ENCODE measurements around the gene PRR23A. TPM values are rescaled to one million over a fixed set of nuclear protein-coding genes. Genes with fewer than 3 reads are reported as not detected.

PRR23A gene
- total RNA-seq, 2 experiments from 2014 or later, result not detected

GRCh38 chr3:139016430-139017048 lies 10.5 kb upstream of the PRR23A start:
- no peak for DNase-seq
- no peak overlapping the region for H3K4me3 Mint-ChIP-seq
- H3K4me1 Mint-ChIP-seq (ENCODE audit: low read depth), result no peaks in the 10 kb centered on the region
- H3K9me3 Mint-ChIP-seq, result peaks cover 16% of the 10 kb centered on the region
- H3K36me3 Mint-ChIP-seq (ENCODE audit: low read depth), result peaks cover 9% of the 10 kb centered on the region
- H3K27me3 Mint-ChIP-seq (ENCODE audit: low read depth), result peaks cover 14% of the 10 kb centered on the region
- intact Hi-C loops (cut with micrococcal nuclease), result no loop called here
- no peak overlapping the region for H3K27ac Mint-ChIP-seq
- CTCF ChIA-PET, result no interaction called here

DNA sequence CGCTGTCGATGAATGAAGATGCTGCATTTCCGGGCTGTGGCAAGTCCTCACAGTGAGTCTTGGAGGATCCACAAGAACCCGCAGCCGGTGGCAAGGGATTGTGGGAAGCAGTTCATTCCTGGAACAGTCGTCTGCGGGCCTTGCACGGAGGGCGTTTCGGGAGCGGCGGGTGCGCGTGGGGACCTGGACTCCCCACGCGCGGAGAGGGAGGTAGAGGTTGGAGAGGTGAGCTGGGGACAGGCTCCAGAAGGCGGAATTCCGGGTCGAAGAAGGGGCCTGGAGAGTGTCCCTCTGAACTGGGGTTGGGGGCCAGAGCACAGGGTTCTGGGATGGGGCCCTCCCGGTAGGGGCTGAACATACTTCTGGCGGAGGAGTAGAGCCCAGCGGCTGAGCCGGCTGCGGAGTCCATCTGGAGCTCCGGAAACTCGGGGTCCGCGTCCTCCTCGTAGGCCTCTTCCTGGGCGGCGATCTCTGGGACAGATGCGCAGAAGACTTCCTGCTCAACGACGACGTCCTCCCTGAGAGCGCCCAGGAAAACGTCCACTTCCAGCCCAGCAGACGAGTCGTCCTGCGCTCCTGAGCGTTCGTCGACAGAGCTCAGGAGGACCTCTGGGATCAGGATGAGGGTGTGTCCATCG lies 593 bp downstream of the PRR23A start:
- H3K9me3 Mint-ChIP-seq, result peaks cover 21% of the 10 kb centered on the region
- peaks cover 4% of the 10 kb centered on the region for H3K36me3 Mint-ChIP-seq (ENCODE audit: low read depth)
- intact Hi-C loops (cut with micrococcal nuclease), result no loop called here
- H3K4me1 Mint-ChIP-seq (ENCODE audit: low read depth), result no peaks in the 10 kb centered on the region
- no peak for DNase-seq
- CTCF ChIA-PET, result no interaction called here
- H3K27me3 Mint-ChIP-seq (ENCODE audit: low read depth), result peaks cover 16% of the 10 kb centered on the region
- no peak overlapping the region for H3K27ac Mint-ChIP-seq
- H3K4me3 Mint-ChIP-seq, result no peak overlapping the region

- intact Hi-C loops (cut with micrococcal nuclease), result no loop called here
- no peaks in the 10 kb centered on the region for H3K4me1 Mint-ChIP-seq (ENCODE audit: low read depth)
- H3K4me3 Mint-ChIP-seq, result no peak overlapping the region
- no peak for DNase-seq
- H3K27me3 Mint-ChIP-seq (ENCODE audit: low read depth), result peaks cover 17% of the 10 kb centered on the region
- CTCF ChIA-PET, result no interaction called here
- H3K27ac Mint-ChIP-seq, result no peak overlapping the region
- H3K9me3 Mint-ChIP-seq, result no peaks in the 10 kb centered on the region
- H3K36me3 Mint-ChIP-seq (ENCODE audit: low read depth), result no peaks in the 10 kb centered on the region
These were observed 10.4 kb downstream of the PRR23A start for GRCh38 chr3:138995706-138996105.

DNA sequence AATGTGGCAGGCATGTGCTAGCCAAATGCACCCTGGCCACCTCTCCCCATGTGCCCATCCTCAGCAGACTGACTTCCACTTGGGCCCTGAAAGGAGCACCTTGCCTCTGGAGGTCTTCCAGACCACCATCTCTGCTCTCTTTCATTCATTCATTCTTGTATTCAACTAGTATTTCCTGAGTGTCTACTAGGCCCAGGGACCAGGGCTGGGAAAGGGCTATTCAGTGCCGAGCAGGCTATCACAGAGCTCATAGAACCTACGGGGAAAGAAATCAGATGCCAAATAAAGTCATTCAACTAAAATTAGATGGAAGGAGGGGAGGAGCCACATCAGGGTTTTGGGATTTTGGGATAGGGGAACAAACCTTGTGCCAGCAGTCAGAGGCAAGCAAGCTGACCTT lies 18.9 kb downstream of the PRR23A start:
- Mint-ChIP-seq H3K9me3 (no peaks in the 10 kb centered on the region), H3K27me3 (ENCODE audit: low read depth) (peaks cover 5% of the 10 kb centered on the region), H3K4me3 (no peak overlapping the region), H3K36me3 (ENCODE audit: low read depth) (no peaks in the 10 kb centered on the region), H3K27ac (no peak overlapping the region), H3K4me1 (ENCODE audit: low read depth) (no peaks in the 10 kb centered on the region)
- CTCF ChIA-PET, result interaction anchor here (0.8 kb wide), 1 partner anchor 8 kb away, joined by 5 read pairs; no protein-coding TSS in a partner anchor
- DNase-seq, result no peak
- intact Hi-C loops (cut with micrococcal nuclease), result no loop called here

GRCh38 chr3:138985932-138986331 lies 20.1 kb downstream of the PRR23A start:
- Mint-ChIP-seq H3K4me3 (no peak overlapping the region), H3K4me1 (ENCODE audit: low read depth) (no peaks in the 10 kb centered on the region), H3K27ac (no peak overlapping the region), H3K36me3 (ENCODE audit: low read depth) (no peaks in the 10 kb centered on the region), H3K27me3 (ENCODE audit: low read depth) (peaks cover 5% of the 10 kb centered on the region), H3K9me3 (no peaks in the 10 kb centered on the region)
- CTCF ChIA-PET, result no interaction called here
- DNase-seq, result no peak
- intact Hi-C loops (cut with micrococcal nuclease), result no loop called here

DNA sequence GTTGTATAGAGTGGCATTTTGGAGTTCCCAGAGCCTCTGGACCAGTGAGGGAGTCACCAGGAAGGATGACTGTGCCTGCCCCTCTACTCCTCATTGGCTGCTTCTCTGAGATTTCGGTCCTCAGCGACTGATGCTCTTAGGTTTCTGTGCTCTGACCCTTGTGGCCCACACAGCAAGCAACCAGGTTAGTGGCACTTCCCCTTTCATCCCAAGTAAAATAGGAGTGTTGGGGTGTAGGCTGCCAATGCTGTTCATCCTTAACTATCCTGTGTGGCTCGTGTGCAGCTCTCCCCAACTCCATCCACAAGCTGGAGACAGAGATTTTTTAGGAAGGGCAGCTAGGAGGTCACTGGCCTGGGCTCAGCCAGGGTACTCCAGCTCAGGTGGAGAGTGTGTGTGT lies 21.3 kb downstream of the PRR23A start:
- CTCF ChIA-PET, result interaction anchor here (0.8 kb wide), 1 partner anchor 49 kb away, joined by 3 read pairs; no protein-coding TSS in a partner anchor
- H3K4me1 Mint-ChIP-seq (ENCODE audit: low read depth), result no peaks in the 10 kb centered on the region
- no peaks in the 10 kb centered on the region for H3K9me3 Mint-ChIP-seq
- H3K27me3 Mint-ChIP-seq (ENCODE audit: low read depth), result peaks cover 5% of the 10 kb centered on the region
- intact Hi-C loops (cut with micrococcal nuclease), result no loop called here
- no peak for DNase-seq
- H3K4me3 Mint-ChIP-seq, result no peak overlapping the region
- H3K27ac Mint-ChIP-seq, result no peak overlapping the region
- no peaks in the 10 kb centered on the region for H3K36me3 Mint-ChIP-seq (ENCODE audit: low read depth)

GRCh38 chr3:138976047-138976446 lies 30.0 kb downstream of the PRR23A start:
- no peak for DNase-seq
- Mint-ChIP-seq H3K4me1 (ENCODE audit: low read depth) (no peaks in the 10 kb centered on the region), H3K9me3 (no peaks in the 10 kb centered on the region), H3K36me3 (ENCODE audit: low read depth) (no peaks in the 10 kb centered on the region), H3K4me3 (no peak overlapping the region), H3K27ac (no peak overlapping the region), H3K27me3 (ENCODE audit: low read depth) (peaks cover 8% of the 10 kb centered on the region)
- intact Hi-C loops (cut with micrococcal nuclease), result no loop called here
- CTCF ChIA-PET, result interaction anchor here (0.7 kb wide), 1 partner anchor 324 kb away, joined by 3 read pairs; no protein-coding TSS in a partner anchor

GRCh38 chr3:138975351-138975750 lies 30.7 kb downstream of the PRR23A start:
- Mint-ChIP-seq H3K27me3 (ENCODE audit: low read depth) (peaks cover 13% of the 10 kb centered on the region), H3K36me3 (ENCODE audit: low read depth) (no peaks in the 10 kb centered on the region), H3K9me3 (no peaks in the 10 kb centered on the region), H3K4me3 (no peak overlapping the region), H3K4me1 (ENCODE audit: low read depth) (no peaks in the 10 kb centered on the region), H3K27ac (no peak overlapping the region)
- no peak for DNase-seq
- intact Hi-C loops (cut with micrococcal nuclease), result no loop called here
- CTCF ChIA-PET, result interaction anchor here (0.7 kb wide), 1 partner anchor 39 kb away, joined by 3 read pairs; no protein-coding TSS in a partner anchor

GRCh38 chr3:138974462-138974861 lies 31.6 kb downstream of the PRR23A start:
- no peak overlapping the region for H3K4me3 Mint-ChIP-seq
- H3K9me3 Mint-ChIP-seq, result no peaks in the 10 kb centered on the region
- intact Hi-C loops (cut with micrococcal nuclease), result no loop called here
- DNase-seq, result no peak
- no peaks in the 10 kb centered on the region for H3K36me3 Mint-ChIP-seq (ENCODE audit: low read depth)
- peaks cover 19% of the 10 kb centered on the region for H3K27me3 Mint-ChIP-seq (ENCODE audit: low read depth)
- no peak overlapping the region for H3K27ac Mint-ChIP-seq
- CTCF ChIA-PET, result no interaction called here
- no peaks in the 10 kb centered on the region for H3K4me1 Mint-ChIP-seq (ENCODE audit: low read depth)

GRCh38 chr3:138972941-138973340 lies 33.1 kb downstream of the PRR23A start:
- Mint-ChIP-seq H3K9me3 (no peaks in the 10 kb centered on the region), H3K27ac (no peak overlapping the region), H3K4me1 (ENCODE audit: low read depth) (no peaks in the 10 kb centered on the region), H3K4me3 (no peak overlapping the region), H3K36me3 (ENCODE audit: low read depth) (no peaks in the 10 kb centered on the region), H3K27me3 (ENCODE audit: low read depth) (peaks cover 22% of the 10 kb centered on the region)
- no peak for DNase-seq
- CTCF ChIA-PET, result interaction anchor here (0.9 kb wide), 1 partner anchor 37 kb away, joined by 3 read pairs; no protein-coding TSS in a partner anchor
- intact Hi-C loops (cut with micrococcal nuclease), result no loop called here

DNA sequence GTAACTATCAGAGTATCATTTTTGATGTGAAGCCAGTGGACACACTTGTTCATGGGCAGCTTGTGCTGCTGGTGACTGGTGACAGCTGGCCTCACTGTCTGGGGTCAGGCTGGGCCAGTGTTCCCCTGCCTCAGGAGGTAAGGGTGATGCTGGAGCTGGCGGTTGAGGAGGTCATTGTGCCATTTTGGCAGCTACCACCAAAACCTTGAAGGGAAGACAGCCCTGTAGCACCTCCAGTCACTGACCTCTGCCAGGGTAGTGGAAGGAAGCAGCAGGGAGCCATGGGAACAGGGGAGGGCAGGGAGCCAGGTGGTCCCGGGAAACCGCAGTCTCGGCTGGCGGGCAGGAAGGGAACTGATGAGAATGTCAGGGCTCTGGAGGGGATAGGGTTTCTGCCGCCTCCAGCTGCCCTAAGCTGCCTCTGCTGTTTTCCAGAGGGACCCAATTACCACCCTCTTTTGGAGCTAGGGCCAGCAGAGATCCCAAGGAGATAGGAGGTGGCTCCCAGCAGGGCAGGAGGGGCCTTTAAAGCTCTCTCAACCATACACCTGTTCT lies 34.2 kb downstream of the PRR23A start:
- intact Hi-C loops (cut with micrococcal nuclease), result no loop called here
- CTCF ChIA-PET, result interaction anchor here (0.9 kb wide), 1 partner anchor 35 kb away, joined by 3 read pairs; no protein-coding TSS in a partner anchor
- Mint-ChIP-seq H3K9me3 (no peaks in the 10 kb centered on the region), H3K4me1 (ENCODE audit: low read depth) (no peaks in the 10 kb centered on the region), H3K4me3 (no peak overlapping the region), H3K27ac (no peak overlapping the region), H3K27me3 (ENCODE audit: low read depth) (peaks cover 25% of the 10 kb centered on the region), H3K36me3 (ENCODE audit: low read depth) (no peaks in the 10 kb centered on the region)
- no peak for DNase-seq

DNA sequence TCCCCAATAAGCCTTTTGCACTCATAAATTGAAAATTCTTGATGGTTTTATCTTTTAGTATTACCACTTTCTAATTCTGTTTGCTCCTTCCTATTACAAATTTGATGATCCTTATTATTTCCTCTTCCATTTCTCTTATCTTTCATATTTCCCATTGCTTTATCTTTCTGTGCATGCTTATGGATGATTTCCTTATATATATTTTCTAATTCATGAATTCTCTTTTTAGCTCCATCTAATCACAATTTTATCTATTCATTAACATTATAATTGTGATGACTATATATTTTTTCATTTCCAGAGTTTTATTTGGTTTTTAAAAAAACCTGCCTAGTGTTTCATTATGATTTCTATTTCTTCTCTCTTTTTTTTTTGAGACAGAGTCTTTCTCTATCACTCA lies 41.1 kb downstream of the PRR23A start:
- intact Hi-C loops (cut with micrococcal nuclease), result no loop called here
- no peaks in the 10 kb centered on the region for H3K36me3 Mint-ChIP-seq (ENCODE audit: low read depth)
- H3K27ac Mint-ChIP-seq, result no peak overlapping the region
- CTCF ChIA-PET, result interaction anchor here (0.6 to 1.0 kb wide), 2 partner anchors 29 to 41 kb away, joined by 3 read pairs; no protein-coding TSS in a partner anchor
- no peak overlapping the region for H3K4me3 Mint-ChIP-seq
- no peak for DNase-seq
- H3K27me3 Mint-ChIP-seq (ENCODE audit: low read depth), result peaks cover 58% of the 10 kb centered on the region
- H3K9me3 Mint-ChIP-seq, result peaks cover 10% of the 10 kb centered on the region
- H3K4me1 Mint-ChIP-seq (ENCODE audit: low read depth), result peaks cover 12% of the 10 kb centered on the region

DNA sequence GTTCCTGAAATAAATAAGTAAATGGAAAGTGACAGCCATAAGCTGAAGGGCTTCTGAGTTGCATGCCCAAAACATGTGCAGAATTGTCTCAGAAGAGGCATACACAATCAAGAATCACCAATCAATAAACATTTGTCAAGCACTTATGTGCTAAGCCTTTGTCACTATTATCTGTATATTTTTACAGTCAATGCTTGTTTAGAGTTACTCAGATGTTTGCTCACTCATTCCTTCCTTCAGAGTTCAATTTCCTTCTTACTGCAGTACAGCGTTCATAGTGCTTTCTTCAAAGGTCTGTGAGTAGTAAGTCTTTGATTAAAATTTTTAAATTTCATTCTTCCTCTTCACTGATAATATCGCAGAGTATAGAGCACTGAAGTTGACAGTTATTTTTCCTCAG lies 41.8 kb downstream of the PRR23A start:
- Mint-ChIP-seq H3K36me3 (ENCODE audit: low read depth) (no peaks in the 10 kb centered on the region), H3K9me3 (peaks cover 10% of the 10 kb centered on the region), H3K27me3 (ENCODE audit: low read depth) (peaks cover 56% of the 10 kb centered on the region), H3K27ac (no peak overlapping the region), H3K4me3 (no peak overlapping the region), H3K4me1 (ENCODE audit: low read depth) (peaks cover 12% of the 10 kb centered on the region)
- intact Hi-C loops (cut with micrococcal nuclease), result no loop called here
- CTCF ChIA-PET, result interaction anchor here (0.6 to 1.0 kb wide), 2 partner anchors 28 to 41 kb away, joined by 3 read pairs; no protein-coding TSS in a partner anchor
- DNase-seq, result no peak
